HCT116 (cell line): ENCODE measurements around the gene KCNG1. TPM values are rescaled to one million over a fixed set of nuclear protein-coding genes. Genes with fewer than 3 reads are reported as not detected.

Experiments used
- ATAC-seq: fragments of 200-7000 bp; cut with Tn5 transposase; 2 replicates; pipeline ENCODE4 v1.9.1; 2020; ENCODE audit warnings: mild to moderate bottlenecking, moderate library complexity
- BruUV-seq: library from RNA; stranded (reverse); fragments of 400-500 nt; replicated peaks from 2 replicates; lab custom pipeline; 2021; lab: Mats Ljungman, UMichigan
- CTCF ChIA-PET: fragments of 300-600 bp; sonication (Branson Sonifier 250); formaldehyde crosslinking; loops from one replicate; lab custom pipeline; 2021; ENCODE audit warnings: antibody characterized with exemption; lab: Charles Lee
- POLR2A ChIA-PET: fragments of 300-600, 350-600 bp; sonication (Branson Sonifier 250); formaldehyde crosslinking; loops from one replicate; lab custom pipeline; 2021; ENCODE audit warnings: antibody characterized with exemption; lab: Charles Lee
- RAD21 ChIA-PET, 2 experiments: fragments of 300-600 bp; sonication (Branson Sonifier 250); formaldehyde crosslinking; loops; one replicate each; lab custom pipeline; 2023; ENCODE audit warnings: low total read pairs in 2 of 2; ENCODE audit not compliant: uncharacterized antibody in 2 of 2, unreplicated experiment in 2 of 2, low non-redundant PET in 1 of 2; lab: Charles Lee
- DNase-seq: peaks from one replicate; pipeline ENCODE4 v3.0.0-alpha.2; 2010; ENCODE audit warnings: low read depth, low spot score
- H2AFZ ChIP-seq: fragments of 200-600 bp; shearing (Covaris generic), sonication (generic); 2 replicates; pipeline ENCODE4 v1.6.1; 2017; ENCODE audit warnings: low read depth, mixed run types, mixed read lengths, antibody characterized with exemption, low read length; ENCODE audit not compliant: poor library complexity, severe bottlenecking
- H3K27ac ChIP-seq: 2 replicates; pipeline ENCODE4 v1.5.1; 2012; ENCODE audit warnings: low read depth, low read length
- H3K27me3 ChIP-seq: fragments of 200-600 bp; sonication (generic); 2 replicates; pipeline ENCODE4 v1.6.1; 2016; ENCODE audit warnings: mixed run types, low read length, mixed read lengths; ENCODE audit not compliant: insufficient read depth
- H3K36me3 ChIP-seq, 2 experiments: fragments of 200-500 bp in 1 of 2; fragments of 200-600 bp in 1 of 2; sonication (Bioruptor generic) in 1 of 2; sonication (generic) in 1 of 2; 2 replicates each; pipeline versions ENCODE4 v1.5.1 to v1.6.1; 2014 to 2016; ENCODE audit warnings: low read length in 2 of 2, inconsistent platforms in 1 of 2, mixed read lengths in 1 of 2, mixed run types in 1 of 2; ENCODE audit not compliant: insufficient read depth in 2 of 2, control insufficient read depth in 1 of 2
- H3K4me1 ChIP-seq, 2 experiments: fragments of 200-600 bp in 1 of 2; sonication (generic) in 1 of 2; 2 replicates each; pipeline versions ENCODE4 v1.5.1 to v1.6.1; 2012 to 2017; ENCODE audit warnings: low read length in 2 of 2, inconsistent platforms in 1 of 2, mild to moderate bottlenecking in 1 of 2, mixed read lengths in 1 of 2, mixed run types in 1 of 2, moderate library complexity in 1 of 2; ENCODE audit not compliant: insufficient read depth in 2 of 2, control insufficient read depth in 1 of 2
- H3K4me2 ChIP-seq: fragments of 200-600 bp; sonication (generic); 2 replicates; pipeline ENCODE4 v1.6.1; 2017; ENCODE audit warnings: mixed run types, low read length, mixed read lengths
- H3K4me3 ChIP-seq, 2 experiments: fragments of 200-600 bp in 1 of 2; sonication (generic) in 1 of 2; replicated peaks in 1 of 2; 2 replicates each; pipeline ENCODE4 v1.5.1; 2011 to 2016; ENCODE audit warnings: low read length in 2 of 2, control low read depth in 1 of 2, low read depth in 1 of 2, mild to moderate bottlenecking in 1 of 2, mixed read lengths in 1 of 2, mixed run types in 1 of 2
- H3K79me2 ChIP-seq: fragments of 200-600 bp; sonication (generic); 2 replicates; pipeline ENCODE4 v1.6.1; 2017; ENCODE audit warnings: mild to moderate bottlenecking, mixed run types, low read length, moderate library complexity, mixed read lengths; ENCODE audit not compliant: insufficient read depth
- H3K9ac ChIP-seq: fragments of 200-600 bp; sonication (generic); 2 replicates; pipeline ENCODE4 v1.6.1; 2016; ENCODE audit warnings: low read length, mixed read lengths
- H3K9me2 ChIP-seq: fragments of 200-600 bp; sonication (generic), shearing (Covaris generic); 2 replicates; pipeline ENCODE4 v1.6.1; 2017; ENCODE audit warnings: mixed run types, mild to moderate bottlenecking, moderate library complexity; ENCODE audit not compliant: insufficient read depth
- H3K9me3 ChIP-seq, 2 experiments: fragments of 200-500 bp in 1 of 2; fragments of 200-600 bp in 1 of 2; sonication (Bioruptor generic) in 1 of 2; sonication (generic) in 1 of 2; 2 replicates each; pipeline ENCODE4 v1.6.1; 2014 to 2017; ENCODE audit warnings: low read length in 2 of 2, mixed read lengths in 2 of 2, inconsistent platforms in 1 of 2, low read depth in 1 of 2, mild to moderate bottlenecking in 1 of 2, mixed run types in 1 of 2, moderate library complexity in 1 of 2; ENCODE audit not compliant: control insufficient read depth in 1 of 2, insufficient read depth in 1 of 2
- H4K20me1 ChIP-seq: fragments of 200-600 bp; sonication (generic), shearing (Covaris generic); 2 replicates; pipeline ENCODE4 v1.6.1; 2017; ENCODE audit warnings: mixed run types, mild to moderate bottlenecking, moderate library complexity; ENCODE audit not compliant: insufficient read depth
- ATF3 ChIP-seq: IDR thresholded peaks from 2 replicates; pipeline ENCODE4 v1.6.1; 2012
- EZH2 ChIP-seq: fragments of 200-600 bp; sonication (generic); IDR thresholded peaks from 2 replicates; pipeline ENCODE4 v1.6.1; 2017; ENCODE audit warnings: antibody characterized with exemption, mixed run types
- EZH2phosphoT487 ChIP-seq: fragments of 200-600 bp; IDR thresholded peaks from 2 replicates; pipeline ENCODE4 v1.6.1; 2018; ENCODE audit warnings: antibody characterized with exemption, borderline replicate concordance
- JUND ChIP-seq: IDR thresholded peaks from 2 replicates; pipeline ENCODE4 v1.6.1; 2012
- RAD21 ChIP-seq: IDR thresholded peaks from 2 replicates; pipeline ENCODE4 v1.6.1; 2012; ENCODE audit warnings: low read depth, mild to moderate bottlenecking
- SIN3A ChIP-seq: IDR thresholded peaks from 2 replicates; pipeline ENCODE4 v1.6.1; 2012; ENCODE audit warnings: low read depth
- SP1 ChIP-seq: IDR thresholded peaks from 2 replicates; pipeline ENCODE4 v1.6.1; 2012; ENCODE audit warnings: low read depth
- SRF ChIP-seq: IDR thresholded peaks from 2 replicates; pipeline ENCODE4 v1.6.1; 2012; ENCODE audit warnings: low read depth
- YY1 ChIP-seq: IDR thresholded peaks from 2 replicates; pipeline ENCODE4 v1.6.1; 2011; ENCODE audit warnings: low read length, low read depth, moderate library complexity, mild to moderate bottlenecking; ENCODE audit not compliant: insufficient replicate concordance; ENCODE audit errors: extremely low read depth
- ZBTB33 ChIP-seq: IDR thresholded peaks from 2 replicates; pipeline ENCODE4 v1.6.1; 2011; ENCODE audit warnings: mild to moderate bottlenecking, low read length, moderate library complexity; ENCODE audit not compliant: insufficient replicate concordance; ENCODE audit errors: extremely low read depth
- ZFX ChIP-seq: fragments of 450-650 bp; IDR thresholded peaks from 2 replicates; pipeline ENCODE4 v1.6.1; 2017
- ZNF274 ChIP-seq: fragments of 200-500 bp; sonication (Bioruptor generic); IDR thresholded peaks from 2 replicates; pipeline ENCODE4 v1.6.1; 2014; ENCODE audit warnings: mild to moderate bottlenecking, low read depth, low read length, inconsistent platforms
- intact Hi-C: fragments of 100-400 bp; cut with micrococcal nuclease; formaldehyde crosslinking; loops from 2 replicates; pipeline ENCODE4 v1.10.0; 2022
- total RNA-seq: library from RNA; stranded (reverse); gene quantifications from one replicate; pipeline ENCODE4 v1.2.1, GENCODE V29; 2021; ENCODE audit not compliant: unreplicated experiment

The KCNG1 gene
- total RNA-seq, 1 experiment from 2014 or later = 54.6 TPM

- no peaks in the 10 kb centered on the region for H4K20me1 ChIP-seq
- no peak overlapping the region for H3K4me3 ChIP-seq
- ChIA-PET CTCF (interaction anchor here (1.3 to 3.7 kb wide), 13 partner anchors 10 to 642 kb away, joined by 4 to 38 read pairs (median 6); partner anchors contain the start of genes ADNP, DPM1 and MOCS3), POLR2A (no interaction called here), RAD21 (no interaction called here)
- H3K27ac ChIP-seq = no peak overlapping the region
- no peaks in the 10 kb centered on the region for H3K9me3 ChIP-seq
- H3K4me2 ChIP-seq = no peak overlapping the region
- peaks cover 0 to 20% of the 10 kb centered on the region in 2 experiments; a peak in 2 of 4 replicates for H3K4me1 ChIP-seq
- no peaks in the 10 kb centered on the region for H3K9me2 ChIP-seq
- H3K9ac ChIP-seq = no peak overlapping the region
- DNase-seq (no peak), ATAC-seq (peak; percentile 33)
- H3K27me3 ChIP-seq = no peaks in the 10 kb centered on the region
- BruUV-seq = no TSS peak
- no peaks in the 10 kb centered on the region for H3K79me2 ChIP-seq
- H2AFZ ChIP-seq = no peak overlapping the region
- TF ChIP-seq ZNF274 (no peak), ATF3 (no peak), JUND (no peak), ZBTB33 (no peak), ZFX (no peak), SP1 (no peak), EZH2 (no peak), SIN3A (no peak), EZH2phosphoT487 (no peak), RAD21 (no peak), YY1 (no peak), SRF (no peak)
- H3K36me3 ChIP-seq = no peaks in the 10 kb centered on the region
- intact Hi-C loops = loop anchor here (10.0 kb wide), 1 partner anchor 612 kb away; no protein-coding TSS in a partner anchor
These were observed 40.5 kb downstream of the KCNG1 start for GRCh38 chr20:50982363-50982762.
